ENCODE measurements around the gene ZBTB7C. TPM values are rescaled to one million over a fixed set of nuclear protein-coding genes. Genes with fewer than 3 reads are reported as not detected.
A peak's percentile ranks its signal among the peaks of the same experiment; 100 is the strongest.

Gene ZBTB7C
- total RNA-seq, 1 donor from 2014 or later, result 2.7 TPM

GRCh38 chr18:48215876-48216638 lies 193.1 kb downstream of the ZBTB7C start:
- H3K27me3 ChIP-seq (ENCODE audit: low read depth), result no peaks in the 10 kb centered on the region
- H3K4me1 ChIP-seq, result peaks cover 18% of the 10 kb centered on the region
- peak overlapping the region; percentile 49 for H3K27ac ChIP-seq (replicated peaks)
- DNase-seq, result no peak
- intact Hi-C loops (cut with micrococcal nuclease), result no loop called here
- TF ChIP-seq, protein P1, sequence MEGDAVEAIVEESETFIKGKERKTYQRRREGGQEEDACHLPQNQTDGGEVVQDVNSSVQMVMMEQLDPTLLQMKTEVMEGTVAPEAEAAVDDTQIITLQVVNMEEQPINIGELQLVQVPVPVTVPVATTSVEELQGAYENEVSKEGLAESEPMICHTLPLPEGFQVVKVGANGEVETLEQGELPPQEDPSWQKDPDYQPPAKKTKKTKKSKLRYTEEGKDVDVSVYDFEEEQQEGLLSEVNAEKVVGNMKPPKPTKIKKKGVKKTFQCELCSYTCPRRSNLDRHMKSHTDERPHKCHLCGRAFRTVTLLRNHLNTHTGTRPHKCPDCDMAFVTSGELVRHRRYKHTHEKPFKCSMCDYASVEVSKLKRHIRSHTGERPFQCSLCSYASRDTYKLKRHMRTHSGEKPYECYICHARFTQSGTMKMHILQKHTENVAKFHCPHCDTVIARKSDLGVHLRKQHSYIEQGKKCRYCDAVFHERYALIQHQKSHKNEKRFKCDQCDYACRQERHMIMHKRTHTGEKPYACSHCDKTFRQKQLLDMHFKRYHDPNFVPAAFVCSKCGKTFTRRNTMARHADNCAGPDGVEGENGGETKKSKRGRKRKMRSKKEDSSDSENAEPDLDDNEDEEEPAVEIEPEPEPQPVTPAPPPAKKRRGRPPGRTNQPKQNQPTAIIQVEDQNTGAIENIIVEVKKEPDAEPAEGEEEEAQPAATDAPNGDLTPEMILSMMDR (IDR thresholded peaks at IDR 0.05; ENCODE audit: borderline replicate concordance), result no peak
- H3K4me3 ChIP-seq, result no peak overlapping the region
- H3K36me3 ChIP-seq, result no peaks in the 10 kb centered on the region
- no peaks in the 10 kb centered on the region for H3K9me3 ChIP-seq (replicated peaks)

DNA sequence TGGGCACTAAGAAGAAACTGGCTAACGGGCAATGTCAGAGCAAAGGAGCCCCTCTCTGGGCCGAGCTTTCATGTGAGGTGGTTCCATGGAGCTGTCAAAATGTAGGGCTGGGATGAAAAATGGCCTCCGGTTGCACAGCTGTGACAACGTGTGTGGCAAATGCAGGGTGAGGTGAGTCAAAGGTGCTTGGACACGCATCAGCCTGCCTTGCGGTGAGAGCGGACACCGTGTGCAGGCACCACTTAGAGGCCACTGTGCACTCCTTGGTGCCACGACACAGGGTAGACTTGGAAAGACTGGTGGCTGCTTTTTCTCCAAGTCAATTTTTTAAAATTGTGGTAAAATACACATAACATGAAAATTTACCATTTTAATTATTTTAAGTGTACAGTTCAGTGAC lies 195.4 kb downstream of the ZBTB7C start:
- no peak for DNase-seq

DNA sequence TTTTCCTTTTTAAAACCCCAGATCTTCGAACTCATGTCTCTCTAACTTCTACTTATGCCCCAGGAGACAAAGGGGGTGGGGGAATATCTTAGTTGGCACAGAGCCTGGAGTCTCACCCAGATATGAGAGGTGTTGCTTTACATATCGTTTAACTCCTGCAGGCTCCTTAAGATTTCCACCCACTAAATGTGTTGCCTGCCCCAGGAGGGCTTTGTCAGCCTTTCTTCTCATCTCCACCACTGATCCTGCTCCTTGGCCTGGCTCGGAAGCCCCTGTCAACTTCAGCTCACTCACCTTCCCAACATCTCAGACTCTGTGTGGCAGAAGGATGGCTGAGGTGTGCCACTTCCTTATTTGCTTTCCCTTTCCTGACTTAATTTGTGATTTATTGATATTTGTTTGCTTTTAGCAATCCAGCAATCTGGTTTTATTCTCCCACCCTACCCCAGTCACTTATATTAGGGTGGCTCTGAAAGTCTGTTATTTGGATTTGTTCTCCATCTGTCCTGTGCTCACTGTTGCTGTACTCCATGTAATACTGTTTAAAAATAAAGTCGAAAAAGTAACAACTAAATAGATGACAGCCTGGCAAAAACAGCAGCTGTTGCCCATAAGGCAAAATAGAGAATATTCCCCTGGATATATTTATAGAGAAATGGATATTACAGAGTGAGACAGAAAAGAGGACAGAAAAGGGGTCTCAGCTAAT lies 200.6 kb downstream of the ZBTB7C start:
- H3K27me3 ChIP-seq (ENCODE audit: low read depth), result no peaks in the 10 kb centered on the region
- no peaks in the 10 kb centered on the region for H3K9me3 ChIP-seq (replicated peaks)
- intact Hi-C loops (cut with micrococcal nuclease), result no loop called here
- no peak overlapping the region for H3K27ac ChIP-seq (replicated peaks)
- TF ChIP-seq, protein P1 (IDR thresholded peaks at IDR 0.05; ENCODE audit: borderline replicate concordance), result no peak
- peaks cover 6% of the 10 kb centered on the region for H3K4me1 ChIP-seq
- no peaks in the 10 kb centered on the region for H3K36me3 ChIP-seq
- H3K4me3 ChIP-seq, result no peak overlapping the region
- DNase-seq, result no peak

More for the DNA sequence above, 195.4 kb downstream of the ZBTB7C start:
- no peak overlapping the region for H3K27ac ChIP-seq (replicated peaks)
- no peaks in the 10 kb centered on the region for H3K9me3 ChIP-seq (replicated peaks)
- no peaks in the 10 kb centered on the region for H3K36me3 ChIP-seq
- intact Hi-C loops (cut with micrococcal nuclease), result no loop called here
- H3K4me1 ChIP-seq, result peaks cover 24% of the 10 kb centered on the region
- TF ChIP-seq, protein P1 (IDR thresholded peaks at IDR 0.05; ENCODE audit: borderline replicate concordance), result no peak
- H3K4me3 ChIP-seq, result no peak overlapping the region
- no peaks in the 10 kb centered on the region for H3K27me3 ChIP-seq (ENCODE audit: low read depth)

GRCh38 chr18:48207733-48208132 lies 201.4 kb downstream of the ZBTB7C start:
- Histone ChIP-seq H3K4me1 (peaks cover 6% of the 10 kb centered on the region), H3K9me3 (replicated peaks) (no peaks in the 10 kb centered on the region), H3K27me3 (ENCODE audit: low read depth) (no peaks in the 10 kb centered on the region), H3K27ac (replicated peaks) (no peak overlapping the region), H3K4me3 (no peak overlapping the region), H3K36me3 (no peaks in the 10 kb centered on the region)
- no peak for DNase-seq
- TF ChIP-seq, protein P1 (IDR thresholded peaks at IDR 0.05; ENCODE audit: borderline replicate concordance), result no peak
- intact Hi-C loops (cut with micrococcal nuclease), result no loop called here

DNA sequence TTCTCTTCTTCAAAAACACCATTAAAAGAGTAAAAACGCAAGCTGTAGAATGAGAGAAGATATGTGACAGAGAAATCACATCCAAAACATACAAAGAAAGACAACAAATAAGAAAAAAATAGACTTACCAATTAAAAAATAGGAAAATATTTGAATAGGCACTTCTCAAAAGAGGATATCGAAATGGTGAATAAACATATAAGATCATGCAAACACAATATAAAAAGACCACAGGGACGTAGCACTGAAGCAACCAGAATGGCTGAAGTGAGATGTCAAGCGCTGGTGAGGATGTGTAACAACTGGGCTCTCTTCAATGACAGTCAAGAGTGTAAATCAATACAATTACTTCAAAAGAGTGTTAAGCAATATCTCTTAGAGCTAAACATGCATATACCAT lies 202.3 kb downstream of the ZBTB7C start:
- H3K4me1 ChIP-seq, result peaks cover 6% of the 10 kb centered on the region
- DNase-seq, result no peak
- TF ChIP-seq, protein P1 (IDR thresholded peaks at IDR 0.05; ENCODE audit: borderline replicate concordance), result no peak
- no peaks in the 10 kb centered on the region for H3K27me3 ChIP-seq (ENCODE audit: low read depth)
- no peaks in the 10 kb centered on the region for H3K9me3 ChIP-seq (replicated peaks)
- H3K4me3 ChIP-seq, result no peak overlapping the region
- H3K27ac ChIP-seq (replicated peaks), result no peak overlapping the region
- intact Hi-C loops (cut with micrococcal nuclease), result no loop called here
- H3K36me3 ChIP-seq, result no peaks in the 10 kb centered on the region

Measured in left ventricle myocardium inferior (tissue), 1 donor.